Small intestine (tissue), 4 donors: ENCODE results near the gene ING5. TPM values are rescaled to one million over a fixed set of nuclear protein-coding genes. Genes with fewer than 3 reads are reported as not detected.

ENCODE experiments used
- polyA plus RNA-seq, 4 donors: library from polyadenylated mRNA; stranded (reverse) in 3 of 4; unstranded in 1 of 4; fragments of 200-250 nt in 3 of 4; fragments of 120-200 nt in 1 of 4; gene quantifications; one replicate each; pipeline versions ENCODE4 v1.2.1 to v1.2.3, GENCODE V29; 2013
- donor health status: healthy with polysubstance abuse.
- donor health status: Bipolar disorder and iron deficiency.
- donor health status: healthy.

Gene ING5
- polyA plus RNA-seq, 4 donors, result 20.3 to 44.5 (median 35.4) TPM

Other genes with a start within 250 kb of the ING5 start
- gene STK25, start 193.5 kb upstream of the ING5 start, polyA plus RNA-seq, result 100 to 1,000 TPM; 122 to 190 (median 150) TPM
- 10 to 100 TPM in 2 of 4 donors, 1 to 10 TPM in 2; 4.5 to 15.5 (median 9.9) TPM for gene BOK, start 143.3 kb upstream of the ING5 start, polyA plus RNA-seq
- gene THAP4, start 64.9 kb upstream of the ING5 start, polyA plus RNA-seq, result 100 to 1,000 TPM in 1 of 4 donors, 10 to 100 TPM in 3; 35.4 to 101 (median 71.5) TPM
- gene ATG4B, start 64.3 kb upstream of the ING5 start, polyA plus RNA-seq, result 100 to 1,000 TPM in 1 of 4 donors, 10 to 100 TPM in 3; 44.2 to 196 (median 85.0) TPM
- 10 to 100 TPM; 14.3 to 59.3 (median 19.1) TPM for gene DTYMK, start 15.2 kb upstream of the ING5 start, polyA plus RNA-seq
- gene D2HGDH, start 32.6 kb downstream of the ING5 start, polyA plus RNA-seq, result 10 to 100 TPM; 19.6 to 57.5 (median 33.5) TPM
- gene GAL3ST2, start 74.8 kb downstream of the ING5 start, polyA plus RNA-seq, result under 1 TPM in 2 of 4 donors, not detected in 2; 0.03 to 0.04 TPM
- 100 to 1,000 TPM in 1 of 4 donors, 10 to 100 TPM in 1, 1 to 10 TPM in 1, under 1 TPM in 1; 0.65 to 102 (median 42.8) TPM for gene NEU4, start 107.2 kb downstream of the ING5 start, polyA plus RNA-seq
- gene PDCD1, start 156.9 kb downstream of the ING5 start, polyA plus RNA-seq, result 1 to 10 TPM in 1 of 4 donors, under 1 TPM in 2, not detected in 1; 0.27 to 1.2 (median 0.27) TPM
- gene RTP5, start 167.7 kb downstream of the ING5 start, polyA plus RNA-seq, result under 1 TPM in 1 of 4 donors, not detected in 3; 0.04 TPM